Measurements from ENCODE around the gene IRAK2. TPM values are rescaled to one million over a fixed set of nuclear protein-coding genes. Genes with fewer than 3 reads are reported as not detected.

The IRAK2 gene
- total RNA-seq, 1 experiment from 2014 or later, result 0.34 TPM

DNA sequence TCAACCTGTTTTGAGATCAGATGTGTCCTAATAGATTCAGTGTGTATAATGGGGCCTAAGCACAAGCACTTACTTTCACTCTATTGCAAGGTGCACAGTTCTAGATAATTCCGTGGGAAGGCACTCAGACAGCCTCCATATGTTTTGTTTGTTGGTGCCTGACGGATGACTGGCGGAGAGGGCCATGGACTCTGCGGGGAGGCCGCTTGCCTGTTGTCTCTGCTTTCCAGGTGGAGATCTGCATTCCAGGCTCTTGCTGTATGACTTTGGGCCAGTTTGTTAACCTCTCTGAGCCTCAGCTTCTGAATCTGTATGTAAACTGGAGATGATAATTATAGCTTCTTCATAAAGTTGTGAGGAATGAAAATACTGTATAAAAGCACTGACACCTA, 1.5 kb downstream of the IRAK2 start:
- intact Hi-C loops (cut with micrococcal nuclease; ENCODE audit: unreplicated experiment), result no loop called here
- Histone ChIP-seq H3K9me3 (ENCODE audit: low read depth, low read length, poor library complexity, severe bottlenecking) (no peaks in the 10 kb centered on the region), H3K27ac (ENCODE audit: low read depth, low read length, poor library complexity, severe bottlenecking) (no peak overlapping the region), H3K36me3 (ENCODE audit: insufficient read depth, low read length, poor library complexity, severe bottlenecking) (no peaks in the 10 kb centered on the region), H3K4me1 (ENCODE audit: insufficient read depth, low read length, poor library complexity, severe bottlenecking) (no peaks in the 10 kb centered on the region), H3K27me3 (replicated peaks; ENCODE audit: insufficient read depth, low read depth, low read length, poor library complexity) (no peaks in the 10 kb centered on the region), H3K4me3 (ENCODE audit: low read depth, low read length, poor library complexity, severe bottlenecking) (no peak overlapping the region)
- no peak for DNase-seq (ENCODE audit: low spot score)
- ChIA-PET POLR2A (ENCODE audit: low non-redundant PET) (no interaction called here), CTCF (no interaction called here)
- TF ChIP-seq, protein P1, sequence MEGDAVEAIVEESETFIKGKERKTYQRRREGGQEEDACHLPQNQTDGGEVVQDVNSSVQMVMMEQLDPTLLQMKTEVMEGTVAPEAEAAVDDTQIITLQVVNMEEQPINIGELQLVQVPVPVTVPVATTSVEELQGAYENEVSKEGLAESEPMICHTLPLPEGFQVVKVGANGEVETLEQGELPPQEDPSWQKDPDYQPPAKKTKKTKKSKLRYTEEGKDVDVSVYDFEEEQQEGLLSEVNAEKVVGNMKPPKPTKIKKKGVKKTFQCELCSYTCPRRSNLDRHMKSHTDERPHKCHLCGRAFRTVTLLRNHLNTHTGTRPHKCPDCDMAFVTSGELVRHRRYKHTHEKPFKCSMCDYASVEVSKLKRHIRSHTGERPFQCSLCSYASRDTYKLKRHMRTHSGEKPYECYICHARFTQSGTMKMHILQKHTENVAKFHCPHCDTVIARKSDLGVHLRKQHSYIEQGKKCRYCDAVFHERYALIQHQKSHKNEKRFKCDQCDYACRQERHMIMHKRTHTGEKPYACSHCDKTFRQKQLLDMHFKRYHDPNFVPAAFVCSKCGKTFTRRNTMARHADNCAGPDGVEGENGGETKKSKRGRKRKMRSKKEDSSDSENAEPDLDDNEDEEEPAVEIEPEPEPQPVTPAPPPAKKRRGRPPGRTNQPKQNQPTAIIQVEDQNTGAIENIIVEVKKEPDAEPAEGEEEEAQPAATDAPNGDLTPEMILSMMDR (conservative IDR thresholded peaks at IDR 0.05; ENCODE audit: low read depth, low read length), result no peak
- TF ChIP-seq EZH2 (IDR thresholded peaks at IDR 0.05; ENCODE audit: borderline replicate concordance, low read depth, low read length, poor library complexity, severe bottlenecking), result no peak
- BruUV-seq (replicated peaks), result no TSS peak

GRCh38 chr3:10169000-10169496, 4.3 kb downstream of the IRAK2 start:
- H3K4me1 ChIP-seq (ENCODE audit: insufficient read depth, low read length, poor library complexity, severe bottlenecking), result no peaks in the 10 kb centered on the region
- ChIA-PET CTCF (no interaction called here), POLR2A (ENCODE audit: low non-redundant PET) (no interaction called here)
- intact Hi-C loops (cut with micrococcal nuclease; ENCODE audit: unreplicated experiment), result no loop called here
- no peak for DNase-seq (ENCODE audit: low spot score)
- no TSS peak for BruUV-seq (replicated peaks)
- TF ChIP-seq EZH2 (IDR thresholded peaks at IDR 0.05; ENCODE audit: borderline replicate concordance, low read depth, low read length, poor library complexity, severe bottlenecking), result no peak
- TF ChIP-seq, protein P1 (conservative IDR thresholded peaks at IDR 0.05; ENCODE audit: low read depth, low read length), result peak; percentile 33; the same call in 1 of the 2 replicates
- H3K27me3 ChIP-seq (replicated peaks; ENCODE audit: insufficient read depth, low read depth, low read length, poor library complexity), result no peaks in the 10 kb centered on the region
- no peaks in the 10 kb centered on the region for H3K9me3 ChIP-seq (ENCODE audit: low read depth, low read length, poor library complexity, severe bottlenecking)
- H3K36me3 ChIP-seq (ENCODE audit: insufficient read depth, low read length, poor library complexity, severe bottlenecking), result no peaks in the 10 kb centered on the region
- no peak overlapping the region for H3K27ac ChIP-seq (ENCODE audit: low read depth, low read length, poor library complexity, severe bottlenecking)
- H3K4me3 ChIP-seq (ENCODE audit: low read depth, low read length, poor library complexity, severe bottlenecking), result no peak overlapping the region

DNA sequence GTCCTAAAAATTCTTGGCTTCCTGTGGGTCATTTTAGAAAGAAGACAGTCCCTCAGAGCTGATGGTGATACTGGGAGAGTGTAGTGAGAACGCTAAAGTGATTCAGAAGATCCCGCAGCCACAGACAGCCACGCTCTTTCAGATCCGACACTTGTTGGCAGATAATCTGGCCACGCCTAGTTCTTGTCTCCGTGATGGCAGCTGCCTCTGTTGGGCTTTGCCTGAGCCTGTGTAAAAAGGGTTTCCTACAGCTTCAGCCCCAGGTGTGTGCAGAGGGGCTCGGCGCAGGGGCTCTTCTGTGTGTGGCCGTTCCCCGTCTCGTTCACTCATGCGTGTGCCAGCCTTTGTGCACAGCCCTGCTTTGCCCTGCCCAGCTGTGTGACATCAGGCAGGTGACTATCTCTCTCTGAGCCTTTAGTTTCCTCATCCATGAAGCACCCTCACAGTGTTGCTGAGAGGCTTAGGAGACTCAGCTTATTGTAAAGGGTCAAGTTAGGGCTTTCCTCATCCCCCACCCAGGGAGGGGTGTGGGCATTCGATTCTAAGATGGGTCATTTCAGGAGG, 6.3 kb downstream of the IRAK2 start:
- Histone ChIP-seq H3K36me3 (ENCODE audit: insufficient read depth, low read length, poor library complexity, severe bottlenecking) (no peaks in the 10 kb centered on the region), H3K9me3 (ENCODE audit: low read depth, low read length, poor library complexity, severe bottlenecking) (no peaks in the 10 kb centered on the region), H3K4me1 (ENCODE audit: insufficient read depth, low read length, poor library complexity, severe bottlenecking) (no peaks in the 10 kb centered on the region), H3K27me3 (replicated peaks; ENCODE audit: insufficient read depth, low read depth, low read length, poor library complexity) (no peaks in the 10 kb centered on the region), H3K27ac (ENCODE audit: low read depth, low read length, poor library complexity, severe bottlenecking) (no peak overlapping the region), H3K4me3 (ENCODE audit: low read depth, low read length, poor library complexity, severe bottlenecking) (no peak overlapping the region)
- CTCF ChIA-PET, result no interaction called here
- POLR2A ChIA-PET (ENCODE audit: low non-redundant PET), result no interaction called here
- TF ChIP-seq, protein P1 (conservative IDR thresholded peaks at IDR 0.05; ENCODE audit: low read depth, low read length), result no peak
- no peak for TF ChIP-seq EZH2 (IDR thresholded peaks at IDR 0.05; ENCODE audit: borderline replicate concordance, low read depth, low read length, poor library complexity, severe bottlenecking)
- intact Hi-C loops (cut with micrococcal nuclease; ENCODE audit: unreplicated experiment), result no loop called here
- BruUV-seq (replicated peaks), result no TSS peak
- no peak for DNase-seq (ENCODE audit: low spot score)
